H9 (cell line): ENCODE results near the gene PALD1. TPM values are rescaled to one million over a fixed set of nuclear protein-coding genes. Genes with fewer than 3 reads are reported as not detected.

ENCODE experiments used
- DNase-seq: peaks from one replicate; pipeline ENCODE4 v3.0.0-alpha.2; 2017
- H2AFZ ChIP-seq: one replicate; pipeline ENCODE4 v1.6.1; 2013; ENCODE audit warnings: mild to moderate bottlenecking, low read length, control low read depth, moderate library complexity
- H2AK5ac ChIP-seq: 2 replicates; pipeline ENCODE4 v1.6.1; 2013; ENCODE audit warnings: low read length, control low read depth, mixed read lengths; ENCODE audit not compliant: insufficient read length
- H2BK120ac ChIP-seq: one replicate; pipeline ENCODE4 v1.6.1; 2013; ENCODE audit warnings: low read depth, mild to moderate bottlenecking, low read length, control low read depth, inconsistent platforms; ENCODE audit not compliant: poor library complexity, severe bottlenecking
- H2BK12ac ChIP-seq: 2 replicates; pipeline ENCODE4 v1.6.1; 2013; ENCODE audit warnings: low read length, control low read depth, mixed read lengths, low read depth; ENCODE audit not compliant: insufficient read length
- H2BK15ac ChIP-seq: 2 replicates; pipeline ENCODE4 v1.6.1; 2013; ENCODE audit warnings: low read depth, low read length, control low read depth
- H2BK20ac ChIP-seq: one replicate; pipeline ENCODE4 v1.6.1; 2013; ENCODE audit warnings: low read depth, mild to moderate bottlenecking, low read length, control low read depth, inconsistent platforms; ENCODE audit not compliant: poor library complexity, severe bottlenecking
- H2BK5ac ChIP-seq: 2 replicates; pipeline ENCODE4 v1.6.1; 2013; ENCODE audit warnings: low read length, control low read depth, mixed read lengths; ENCODE audit not compliant: insufficient read length
- H3K14ac ChIP-seq: 2 replicates; pipeline ENCODE4 v1.6.1; 2013; ENCODE audit warnings: low read length, control low read depth; ENCODE audit not compliant: insufficient read depth
- H3K18ac ChIP-seq: 2 replicates; pipeline ENCODE4 v1.6.1; 2013; ENCODE audit warnings: low read depth, mild to moderate bottlenecking, mixed read lengths, low read length, control low read depth; ENCODE audit not compliant: insufficient read length
- H3K23ac ChIP-seq: 2 replicates; pipeline ENCODE4 v1.6.1; 2013; ENCODE audit warnings: low read length, control low read depth, mixed read lengths, low read depth; ENCODE audit not compliant: insufficient read length
- H3K23me2 ChIP-seq: 2 replicates; pipeline ENCODE4 v1.6.1; 2013; ENCODE audit warnings: low read depth, mild to moderate bottlenecking, mixed read lengths, low read length, control low read depth; ENCODE audit not compliant: insufficient read length, poor library complexity, severe bottlenecking
- H3K27ac ChIP-seq: 2 replicates; pipeline ENCODE4 v1.5.1; 2013; ENCODE audit warnings: low read length, control low read depth, mixed read lengths, low read depth; ENCODE audit not compliant: insufficient read length
- H3K27me3 ChIP-seq: 2 replicates; pipeline ENCODE4 v1.6.1; 2013; ENCODE audit warnings: low read length, control low read depth, inconsistent platforms; ENCODE audit not compliant: insufficient read depth
- H3K4ac ChIP-seq: 2 replicates; pipeline ENCODE4 v1.6.1; 2013; ENCODE audit warnings: low read depth, mild to moderate bottlenecking, control low read depth, inconsistent platforms, low read length, moderate library complexity
- H3K4me1 ChIP-seq: 2 replicates; pipeline ENCODE4 v1.6.1; 2013; ENCODE audit warnings: low read length, control low read depth, inconsistent platforms; ENCODE audit not compliant: insufficient read depth
- H3K4me2 ChIP-seq: 2 replicates; pipeline ENCODE4 v1.6.1; 2013; ENCODE audit warnings: low read length, control low read depth, mixed read lengths; ENCODE audit not compliant: insufficient read length, insufficient read depth
- H3K56ac ChIP-seq: 2 replicates; pipeline ENCODE4 v1.6.1; 2013; ENCODE audit warnings: low read depth, mild to moderate bottlenecking, mixed read lengths, low read length, control low read depth; ENCODE audit not compliant: insufficient read length
- H3K79me1 ChIP-seq: 2 replicates; pipeline ENCODE4 v1.6.1; 2013; ENCODE audit warnings: low read depth, mild to moderate bottlenecking, moderate library complexity, low read length, control low read depth, inconsistent platforms; ENCODE audit not compliant: insufficient read depth, poor library complexity, severe bottlenecking
- H3K79me2 ChIP-seq: 2 replicates; pipeline ENCODE4 v1.6.1; 2013; ENCODE audit warnings: low read length, control low read depth, inconsistent platforms; ENCODE audit not compliant: insufficient read depth
- H3K9ac ChIP-seq: 2 replicates; pipeline ENCODE4 v1.6.1; 2013; ENCODE audit warnings: low read length, control low read depth, mixed read lengths; ENCODE audit not compliant: insufficient read length; ENCODE audit errors: extremely low read depth
- H3K9me3 ChIP-seq: one replicate; pipeline ENCODE4 v1.6.1; 2013; ENCODE audit warnings: low read depth, low read length, inconsistent platforms; ENCODE audit not compliant: control insufficient read depth
- H3T11ph ChIP-seq: one replicate; pipeline ENCODE4 v1.6.1; 2013; ENCODE audit warnings: mild to moderate bottlenecking, low read length, control low read depth, inconsistent platforms
- H4K20me1 ChIP-seq: one replicate; pipeline ENCODE4 v1.6.1; 2013; ENCODE audit not compliant: control insufficient read depth, insufficient read length, insufficient read depth
- H4K5ac ChIP-seq: 2 replicates; pipeline ENCODE4 v1.6.1; 2013; ENCODE audit warnings: low read depth, mild to moderate bottlenecking, mixed read lengths, low read length, control low read depth; ENCODE audit not compliant: insufficient read length
- H4K8ac ChIP-seq: replicated peaks from 2 replicates; pipeline ENCODE4 v1.6.1; 2013; ENCODE audit warnings: low read length, control low read depth, mixed read lengths, low read depth; ENCODE audit not compliant: insufficient read length
- H4K91ac ChIP-seq: 2 replicates; pipeline ENCODE4 v1.6.1; 2013; ENCODE audit warnings: low read depth, mild to moderate bottlenecking, moderate library complexity, mixed read lengths, low read length, control low read depth; ENCODE audit not compliant: insufficient read length
- H3K27ac Mint-ChIP-seq, 3 experiments: 2 replicates in 2 of 3; 3 replicates in 1 of 3; pipeline ENCODE4 v1.8.0; 2020 to 2021; ENCODE audit warnings: mixed read lengths in 3 of 3, mild to moderate bottlenecking in 1 of 3, moderate library complexity in 1 of 3
- H3K27me3 Mint-ChIP-seq: 2 replicates; pipeline ENCODE4 v1.8.0; 2021; ENCODE audit warnings: low read depth, mild to moderate bottlenecking, moderate library complexity, mixed read lengths
- H3K36me3 Mint-ChIP-seq, 3 experiments: 2 replicates in 2 of 3; 3 replicates in 1 of 3; pipeline ENCODE4 v1.8.0; 2020 to 2021; ENCODE audit warnings: low read depth in 3 of 3, mixed read lengths in 3 of 3; ENCODE audit not compliant: insufficient read depth in 1 of 3
- H3K4me1 Mint-ChIP-seq, 2 experiments: 2 replicates each; pipeline ENCODE4 v1.8.0; 2020; ENCODE audit warnings: mixed read lengths in 2 of 2
- H3K4me3 Mint-ChIP-seq, 2 experiments: 2 replicates in 1 of 2; 3 replicates in 1 of 2; pipeline ENCODE4 v1.8.0; 2020 to 2021; ENCODE audit warnings: mild to moderate bottlenecking in 2 of 2, mixed read lengths in 2 of 2, moderate library complexity in 1 of 2
- H3K9me3 Mint-ChIP-seq, 2 experiments: 2 replicates in 1 of 2; 3 replicates in 1 of 2; pipeline ENCODE4 v1.8.0; 2020; ENCODE audit warnings: mild to moderate bottlenecking in 2 of 2, mixed read lengths in 2 of 2, moderate library complexity in 1 of 2
- CTCF ChIP-seq: fragments of 200-600 bp; sonication (generic); conservative IDR thresholded peaks from 3 replicates; pipeline ENCODE4 v1.8.0; 2021; ENCODE audit warnings: antibody characterized with exemption, mild to moderate bottlenecking
- WGBS: extraction: QIAGEN DNeasy Blood & Tissue Kit; methylation state at CpG from one replicate; pipeline ENCODE4 v1.1.7; 2013; ENCODE audit warnings: missing lambda C conversion rate, low lambda C conversion rate, mixed read lengths; ENCODE audit not compliant: insufficient read length; ENCODE audit errors: extremely low coverage; 5-methylcytosine and 5-hydroxymethylcytosine counted together
- total RNA-seq: library from RNA; stranded (reverse); gene quantifications from 2 replicates; pipeline ENCODE4 v1.2.1, GENCODE V29; 2021

The PALD1 gene
- total RNA-seq, 1 experiment from 2014 or later, result 21.1 TPM

GRCh38 chr10:70503776-70504175 is 25.2 kb downstream of the PALD1 start:
- Histone ChIP-seq H4K5ac (no peak overlapping the region), H3K27me3 (no peaks in the 10 kb centered on the region), H4K8ac (no peak overlapping the region), H2AK5ac (no peak overlapping the region), H2BK20ac (no peak overlapping the region), H3K18ac (no peak overlapping the region), H3K4ac (no peak overlapping the region), H3K9ac (no peak overlapping the region), H3K9me3 (no peaks in the 10 kb centered on the region), H3K4me2 (no peak overlapping the region), H3K23ac (no peak overlapping the region), H3K14ac (no peak overlapping the region), H2BK12ac (no peak overlapping the region), H3K56ac (no peak overlapping the region), H4K91ac (no peak overlapping the region), H2BK120ac (no peak overlapping the region), H3K79me2 (peaks cover 5% of the 10 kb centered on the region; the same call in 1 of the 2 replicates), H4K20me1 (peaks cover 3% of the 10 kb centered on the region), H2BK15ac (no peak overlapping the region), H3K4me1 (no peaks in the 10 kb centered on the region; the same call in 1 of the 2 replicates), H3K23me2 (no peaks in the 10 kb centered on the region), H2AFZ (no peak overlapping the region), H3K27ac (no peak overlapping the region), H3K79me1 (no peaks in the 10 kb centered on the region), H2BK5ac (no peak overlapping the region), H3T11ph (no peak overlapping the region)
- H3K4me1 Mint-ChIP-seq, result peaks cover 20 to 36% of the 10 kb centered on the region in 2 experiments
- no peak for TF ChIP-seq CTCF
- H3K4me3 Mint-ChIP-seq, result no peak overlapping the region
- no peak for DNase-seq
- 0 out of 7 replicates have a peak overlapping the region, but pooled peaks of 1 of the 3 experiments have one; percentile 81 for H3K27ac Mint-ChIP-seq
- no CpG with 5 or more reads among the region's 7 CpGs for WGBS
- H3K27me3 Mint-ChIP-seq, result no peaks in the 10 kb centered on the region
- H3K36me3 Mint-ChIP-seq, result no peaks in the 10 kb centered on the region; a peak in 1 of 7 replicates
- H3K9me3 Mint-ChIP-seq, result no peaks in the 10 kb centered on the region; a peak in 1 of 5 replicates
